ENCODE measurements around the gene LRRC8E.

GRCh38 chr19:7841751-7842660, 46.3 kb upstream of the LRRC8E start:
- TF ChIP-seq EP300 (IDR thresholded peaks at IDR 0.05; ENCODE audit: borderline replicate concordance in 1 of 2, low read depth in 2 of 2, low read length in 2 of 2) (no peak), RAD21 (IDR thresholded peaks at IDR 0.05 in 1 of 2, conservative IDR thresholded peaks at IDR 0.05 in 1 of 2; ENCODE audit: low read depth in 2 of 2, low read length in 2 of 2) (no peak), POLR2A (IDR thresholded peaks at IDR 0.05; ENCODE audit: control extremely low read depth in 1 of 2, low read depth in 2 of 2, low read length in 2 of 2) (no peak), CTCF (IDR thresholded peaks at IDR 0.05; ENCODE audit: control extremely low read depth in 1 of 3, insufficient read depth in 1 of 3, low read depth in 1 of 3, low read length in 3 of 3) (no peak), EZH2 (IDR thresholded peaks at IDR 0.05; ENCODE audit: low read depth, low read length, severe bottlenecking) (no peak), POLR2AphosphoS5 (IDR thresholded peaks at IDR 0.05; ENCODE audit: low read depth, low read length) (no peak), TCF12 (IDR thresholded peaks at IDR 0.05; ENCODE audit: low read depth, low read length) (no peak), CEBPB (IDR thresholded peaks at IDR 0.05; ENCODE audit: low read depth, low read length) (no peak), KDM1A (IDR thresholded peaks at IDR 0.05; ENCODE audit: borderline replicate concordance, low read length) (no peak), TBP (IDR thresholded peaks at IDR 0.05; ENCODE audit: low read depth, low read length) (no peak), MAX (IDR thresholded peaks at IDR 0.05) (no peak)

Data from H1 (cell line).